Panc1 (cell line): ENCODE measurements around the gene DCDC2B. TPM values are rescaled to one million over a fixed set of nuclear protein-coding genes. Genes with fewer than 3 reads are reported as not detected.

Source experiments
- total RNA-seq: library from RNA; stranded (reverse); gene quantifications from one replicate; pipeline ENCODE4 v1.2.1, GENCODE V29; 2021; ENCODE audit not compliant: unreplicated experiment

Gene DCDC2B
- total RNA-seq, 1 experiment from 2014 or later = not detected

Other genes with a start within 250 kb of the DCDC2B start
- 163 TPM for gene KHDRBS1, start 195.2 kb upstream of the DCDC2B start, total RNA-seq
- 35.0 TPM for gene TMEM39B, start 136.2 kb upstream of the DCDC2B start, total RNA-seq
- gene KPNA6, start 101.0 kb upstream of the DCDC2B start, total RNA-seq = 116 TPM
- 115 TPM for gene TXLNA, start 29.4 kb upstream of the DCDC2B start, total RNA-seq
- 10.8 TPM for gene CCDC28B, start 8.5 kb upstream of the DCDC2B start, total RNA-seq
- gene IQCC, start 3.4 kb upstream of the DCDC2B start, total RNA-seq = 4.4 TPM
- gene TMEM234, start 13.3 kb downstream of the DCDC2B start, total RNA-seq = 23.3 TPM
- 294 TPM for gene EIF3I, start 13.3 kb downstream of the DCDC2B start, total RNA-seq
- 1.9 TPM for gene FAM167B, start 38.1 kb downstream of the DCDC2B start, total RNA-seq
- 0.57 TPM for gene LCK, start 42.2 kb downstream of the DCDC2B start, total RNA-seq
- gene HDAC1, start 83.0 kb downstream of the DCDC2B start, total RNA-seq = 256 TPM
- gene MARCKSL1, start 127.1 kb downstream of the DCDC2B start, total RNA-seq = 176 TPM
- gene FAM229A, start 153.4 kb downstream of the DCDC2B start, total RNA-seq = 6.7 TPM
- 3.6 TPM for gene TSSK3, start 153.4 kb downstream of the DCDC2B start, total RNA-seq
- gene BSDC1, start 185.4 kb downstream of the DCDC2B start, total RNA-seq = 64.9 TPM